ENCODE measurements around the gene ESYT3.

- TF ChIP-seq SUZ12 (IDR thresholded peaks at IDR 0.05; ENCODE audit: extremely low read depth, insufficient read depth, insufficient read length) (no peak), YY1 (IDR thresholded peaks at IDR 0.05; ENCODE audit: insufficient read depth, insufficient read length) (no peak), ZNF274 (IDR thresholded peaks at IDR 0.05; ENCODE audit: low read depth, low read length) (no peak)
These were observed 8.0 kb downstream of the ESYT3 start for GRCh38 chr3:138442433-138442832.

All from NT2/D1 (cell line).